Cardiac muscle cell (in vitro differentiated cells and primary cell): ENCODE results near the gene COL28A1. TPM values are rescaled to one million over a fixed set of nuclear protein-coding genes. Genes with fewer than 3 reads are reported as not detected.

Source experiments
- DNase-seq, 2 donors: peaks; one replicate each; pipeline versions ENCODE4 v3.0.0 to v3.0.0-alpha.2; 2010 to 2017; ENCODE audit warnings: low read depth in 1 of 2, low spot score in 1 of 2
- H3K27ac ChIP-seq: fragments of 200-600 bp; sonication (generic); 2 replicates; pipeline ENCODE4 v1.5.1; 2016
- H3K27me3 ChIP-seq: fragments of 200-600 bp; sonication (generic); 2 replicates; pipeline ENCODE4 v1.6.0; 2016; ENCODE audit warnings: control low read depth
- H3K36me3 ChIP-seq: fragments of 200-600 bp; sonication (generic); 2 replicates; pipeline ENCODE4 v1.5.1; 2016; ENCODE audit warnings: control low read depth
- H3K4me1 ChIP-seq: fragments of 200-600 bp; sonication (generic); 2 replicates; pipeline ENCODE4 v1.8.1; 2017; ENCODE audit warnings: low read depth, mild to moderate bottlenecking, mixed run types
- H3K4me3 ChIP-seq: fragments of 200-600 bp; sonication (generic); 2 replicates; pipeline ENCODE4 v1.5.1; 2016; ENCODE audit warnings: mild to moderate bottlenecking
- H3K9me3 ChIP-seq: fragments of 200-600 bp; sonication (generic); 2 replicates; pipeline ENCODE4 v1.5.1; 2017; ENCODE audit warnings: low read depth, mild to moderate bottlenecking, control low read depth
- polyA plus RNA-seq: library from polyadenylated mRNA; unstranded; fragments of >200 nt; fragmentation: Nextera tagmentation; extraction: Ambion mirVana; gene quantifications from 2 replicates; pipeline ENCODE4 v1.2.1, GENCODE V29; 2016
- total RNA-seq: library from RNA; depleted of rRNA; stranded (reverse); fragments of >200 nt; gene quantifications from 2 replicates; pipeline ENCODE4 v1.2.3, GENCODE V29; 2016
- TF ChIP-seq, protein P1 (sequence below): IDR thresholded peaks from 2 replicates; pipeline ENCODE4 v1.5.1; 2012; ENCODE audit warnings: low read depth, mild to moderate bottlenecking, low read length

The COL28A1 gene
- total and polyA plus RNA-seq, 2 experiments from 2014 or later: 0.65 to 0.83 TPM

DNA sequence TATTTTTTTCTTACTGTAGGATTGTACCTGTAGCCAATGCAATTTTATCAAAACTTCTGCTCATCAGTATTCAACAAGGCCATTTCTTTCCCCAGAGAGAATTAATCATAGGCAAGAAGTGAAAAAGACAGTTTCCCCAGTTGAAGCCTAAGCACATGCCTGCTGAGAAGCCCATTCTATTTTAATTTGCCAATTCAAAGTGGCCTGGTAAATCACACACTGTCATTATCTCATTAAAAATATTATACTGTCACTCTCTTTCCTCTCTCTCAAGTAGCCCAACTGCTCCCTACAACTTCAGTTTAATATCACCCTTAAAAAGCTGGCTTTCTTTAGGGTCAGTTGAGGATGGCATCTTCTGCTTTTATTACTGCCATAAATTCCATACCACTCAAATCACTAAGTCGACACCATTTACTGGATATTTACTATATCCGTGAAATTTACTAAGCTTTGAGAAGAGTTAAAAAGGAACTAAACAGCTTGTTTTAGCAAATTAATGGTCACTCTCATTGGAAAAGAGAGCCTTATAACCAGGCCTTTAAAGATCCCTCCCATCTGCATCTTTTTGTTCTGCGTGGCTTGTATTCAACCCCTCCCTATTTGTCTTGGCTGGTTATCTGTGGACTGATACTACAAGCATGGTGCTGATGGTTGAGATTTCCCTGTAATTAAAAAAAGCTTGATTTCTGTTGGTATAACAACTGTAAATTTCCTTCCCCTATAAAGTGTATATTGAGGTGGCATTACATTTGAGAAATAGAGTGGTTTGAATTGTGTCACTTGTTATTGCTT, 30.6 kb downstream of the COL28A1 start:
- Histone ChIP-seq H3K4me3 (no peak overlapping the region), H3K36me3 (no peaks in the 10 kb centered on the region), H3K27ac (no peak overlapping the region), H3K9me3 (no peaks in the 10 kb centered on the region), H3K27me3 (no peaks in the 10 kb centered on the region), H3K4me1 (no peaks in the 10 kb centered on the region)
- no peak for DNase-seq
- TF ChIP-seq, protein P1, sequence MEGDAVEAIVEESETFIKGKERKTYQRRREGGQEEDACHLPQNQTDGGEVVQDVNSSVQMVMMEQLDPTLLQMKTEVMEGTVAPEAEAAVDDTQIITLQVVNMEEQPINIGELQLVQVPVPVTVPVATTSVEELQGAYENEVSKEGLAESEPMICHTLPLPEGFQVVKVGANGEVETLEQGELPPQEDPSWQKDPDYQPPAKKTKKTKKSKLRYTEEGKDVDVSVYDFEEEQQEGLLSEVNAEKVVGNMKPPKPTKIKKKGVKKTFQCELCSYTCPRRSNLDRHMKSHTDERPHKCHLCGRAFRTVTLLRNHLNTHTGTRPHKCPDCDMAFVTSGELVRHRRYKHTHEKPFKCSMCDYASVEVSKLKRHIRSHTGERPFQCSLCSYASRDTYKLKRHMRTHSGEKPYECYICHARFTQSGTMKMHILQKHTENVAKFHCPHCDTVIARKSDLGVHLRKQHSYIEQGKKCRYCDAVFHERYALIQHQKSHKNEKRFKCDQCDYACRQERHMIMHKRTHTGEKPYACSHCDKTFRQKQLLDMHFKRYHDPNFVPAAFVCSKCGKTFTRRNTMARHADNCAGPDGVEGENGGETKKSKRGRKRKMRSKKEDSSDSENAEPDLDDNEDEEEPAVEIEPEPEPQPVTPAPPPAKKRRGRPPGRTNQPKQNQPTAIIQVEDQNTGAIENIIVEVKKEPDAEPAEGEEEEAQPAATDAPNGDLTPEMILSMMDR: no peak

GRCh38 chr7:7499892-7500291, 35.8 kb downstream of the COL28A1 start:
- H3K27ac ChIP-seq: no peak overlapping the region
- no peak overlapping the region for H3K4me3 ChIP-seq
- no peaks in the 10 kb centered on the region for H3K9me3 ChIP-seq
- TF ChIP-seq, protein P1: no peak
- no peak for DNase-seq
- H3K4me1 ChIP-seq: peaks cover 10% of the 10 kb centered on the region
- H3K27me3 ChIP-seq: no peaks in the 10 kb centered on the region
- H3K36me3 ChIP-seq: no peaks in the 10 kb centered on the region

- Histone ChIP-seq H3K4me1 (peaks cover 10% of the 10 kb centered on the region), H3K9me3 (no peaks in the 10 kb centered on the region), H3K36me3 (no peaks in the 10 kb centered on the region), H3K27ac (no peak overlapping the region), H3K27me3 (no peaks in the 10 kb centered on the region), H3K4me3 (no peak overlapping the region)
- TF ChIP-seq, protein P1: no peak
- peak in 1 of 2 donors; percentile 2 for DNase-seq
These were observed 36.8 kb downstream of the COL28A1 start for GRCh38 chr7:7498856-7499255.

- no peak for DNase-seq
- H3K4me1 ChIP-seq: peaks cover 10% of the 10 kb centered on the region
- TF ChIP-seq, protein P1: no peak
These were observed 39.4 kb downstream of the COL28A1 start for GRCh38 chr7:7496311-7496710.

DNA sequence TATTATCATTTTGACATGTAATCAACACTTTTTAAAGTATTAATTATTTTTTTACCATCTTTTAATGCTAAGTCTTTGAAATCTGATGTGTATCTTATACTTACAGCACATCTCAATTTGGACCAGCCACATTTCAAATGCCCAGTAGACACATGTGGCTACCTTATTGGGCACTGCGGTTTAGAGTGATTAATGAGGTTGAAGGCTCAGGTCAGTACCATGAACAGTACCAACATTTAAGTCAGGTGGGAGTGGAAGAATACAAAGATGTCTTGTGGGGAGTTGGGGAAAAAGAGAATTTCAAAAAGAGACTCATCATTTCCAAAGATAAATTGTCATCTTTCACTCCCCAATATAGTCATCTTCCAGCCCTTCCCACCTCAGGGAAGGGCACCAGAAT, 40.5 kb downstream of the COL28A1 start:
- Histone ChIP-seq H3K9me3 (no peaks in the 10 kb centered on the region), H3K4me3 (no peak overlapping the region)

More at GRCh38 chr7:7496311-7496710, 39.4 kb downstream of the COL28A1 start:
- Histone ChIP-seq H3K9me3 (no peaks in the 10 kb centered on the region), H3K27ac (no peak overlapping the region), H3K27me3 (no peaks in the 10 kb centered on the region), H3K36me3 (no peaks in the 10 kb centered on the region), H3K4me3 (no peak overlapping the region)

More for the DNA sequence above, 40.5 kb downstream of the COL28A1 start:
- Histone ChIP-seq H3K27me3 (no peaks in the 10 kb centered on the region), H3K27ac (no peak overlapping the region), H3K36me3 (no peaks in the 10 kb centered on the region), H3K4me1 (peaks cover 10% of the 10 kb centered on the region)
- no peak for DNase-seq
- TF ChIP-seq, protein P1: no peak
